IPS-15b (cell line): ENCODE results near the gene DENR.
"Not testable (repeated sequence)": the region's sequence is repeated elsewhere in the genome, so short reads cannot be mapped to it uniquely, and the experiment has no call there.

ENCODE experiments used
- H3K27me3 ChIP-seq: one replicate; pipeline ENCODE4 v1.6.1; 2013; ENCODE audit warnings: low read length; ENCODE audit not compliant: control insufficient read depth, insufficient read depth
- H3K36me3 ChIP-seq: one replicate; pipeline ENCODE4 v1.6.1; 2013; ENCODE audit warnings: low read length; ENCODE audit not compliant: control insufficient read depth, insufficient read depth
- H3K4me1 ChIP-seq: one replicate; pipeline ENCODE4 v1.6.1; 2013; ENCODE audit warnings: mild to moderate bottlenecking, low read length; ENCODE audit not compliant: control insufficient read depth, insufficient read depth
- H3K4me3 ChIP-seq: one replicate; pipeline ENCODE4 v1.5.1; 2013; ENCODE audit warnings: low read depth, low read length
- H3K9ac ChIP-seq: one replicate; pipeline ENCODE4 v1.6.1; 2013; ENCODE audit warnings: low read depth, mild to moderate bottlenecking, low read length
- H3K9me3 ChIP-seq: one replicate; pipeline ENCODE4 v1.6.1; 2013; ENCODE audit warnings: mild to moderate bottlenecking, low read length; ENCODE audit not compliant: control insufficient read depth, insufficient read depth

Gene DENR

DNA sequence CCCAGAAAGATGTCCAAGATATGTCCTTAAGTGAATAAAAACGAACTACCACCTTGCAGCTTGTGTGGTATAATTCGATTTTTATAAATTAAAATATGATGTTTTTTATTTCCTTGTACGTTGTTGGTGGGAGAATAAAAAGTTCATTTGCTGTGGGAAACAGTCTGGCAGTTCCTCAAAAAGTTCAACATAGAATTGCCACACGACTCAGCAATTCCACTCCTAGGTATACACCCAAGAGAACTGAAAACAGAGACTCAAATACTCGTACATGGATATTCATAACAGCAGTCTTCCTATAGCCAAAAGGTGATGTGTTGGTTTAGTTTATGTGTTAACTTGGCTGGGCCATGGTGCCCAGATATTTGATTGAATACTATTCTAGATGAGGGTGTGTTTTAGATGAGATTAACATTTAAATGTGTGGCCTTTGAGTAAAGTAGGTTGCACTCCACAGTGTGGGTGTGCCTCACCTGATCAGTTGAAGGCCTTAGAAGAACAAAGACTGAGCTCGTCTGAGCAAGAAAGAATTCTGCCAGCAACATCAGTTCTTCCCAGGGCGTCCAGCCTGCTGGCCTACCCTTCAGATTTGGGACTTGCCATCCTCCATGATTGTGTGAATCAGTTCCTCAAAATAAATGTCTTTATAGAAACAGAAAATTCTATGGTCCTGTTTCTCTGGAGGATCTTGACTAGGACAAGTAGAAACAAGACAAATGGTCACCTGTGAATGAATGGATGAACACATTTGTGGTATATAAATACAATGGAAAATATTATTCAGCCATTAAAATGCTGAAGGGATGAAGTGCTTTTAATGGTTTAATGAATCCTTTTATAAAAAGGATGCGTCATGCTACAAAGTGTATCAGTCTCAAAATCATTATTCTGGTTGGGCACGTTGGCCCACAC lies 5.1 kb upstream of the DENR start:
- no peak overlapping the region for H3K9ac ChIP-seq
- no peaks in the 10 kb centered on the region for H3K9me3 ChIP-seq
- no peaks in the 10 kb centered on the region for H3K27me3 ChIP-seq
- H3K4me1 ChIP-seq: peaks cover 9% of the 10 kb centered on the region
- no peak overlapping the region for H3K4me3 ChIP-seq
- no peaks in the 10 kb centered on the region for H3K36me3 ChIP-seq

DNA sequence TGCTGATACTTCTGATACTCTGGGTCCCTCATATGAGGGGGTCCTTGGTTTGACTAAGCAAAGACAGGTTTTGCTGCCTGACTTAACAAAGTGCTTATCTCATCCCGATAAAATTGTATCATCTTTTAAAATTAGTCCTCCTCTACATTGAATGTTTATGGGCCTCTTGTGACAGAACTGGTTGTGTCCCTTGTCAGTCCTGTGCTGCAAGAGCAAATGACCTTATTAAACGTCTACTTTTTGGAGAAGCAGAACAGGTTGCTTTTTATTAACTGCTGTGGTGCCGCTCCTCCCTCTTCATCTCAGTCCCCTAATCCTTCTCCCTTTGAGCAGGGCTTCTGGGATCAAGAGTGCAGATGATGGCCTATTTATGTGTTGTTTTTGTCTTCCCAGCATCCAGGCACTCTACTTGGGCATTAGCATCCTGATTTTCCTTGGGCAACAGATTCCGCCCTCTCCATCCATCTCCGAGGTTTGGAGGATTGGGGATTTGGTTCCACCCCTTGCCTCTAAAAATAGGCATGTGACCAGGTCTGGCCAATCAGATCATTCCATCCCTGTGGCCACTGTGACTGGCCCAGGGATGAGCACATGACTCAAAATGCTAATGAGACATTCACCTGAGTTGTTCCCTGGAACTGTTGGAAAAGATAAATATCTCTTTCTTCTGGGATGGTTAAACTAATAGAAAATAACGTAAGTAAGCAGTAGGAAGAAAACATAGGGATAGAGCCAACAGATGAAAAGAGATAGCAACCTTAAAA lies 2.9 kb upstream of the DENR start:
- Histone ChIP-seq H3K36me3 (peaks cover 8% of the 10 kb centered on the region), H3K27me3 (no peaks in the 10 kb centered on the region), H3K9me3 (no peaks in the 10 kb centered on the region), H3K4me3 (no peak overlapping the region), H3K4me1 (peaks cover 14% of the 10 kb centered on the region), H3K9ac (no peak overlapping the region)

DNA sequence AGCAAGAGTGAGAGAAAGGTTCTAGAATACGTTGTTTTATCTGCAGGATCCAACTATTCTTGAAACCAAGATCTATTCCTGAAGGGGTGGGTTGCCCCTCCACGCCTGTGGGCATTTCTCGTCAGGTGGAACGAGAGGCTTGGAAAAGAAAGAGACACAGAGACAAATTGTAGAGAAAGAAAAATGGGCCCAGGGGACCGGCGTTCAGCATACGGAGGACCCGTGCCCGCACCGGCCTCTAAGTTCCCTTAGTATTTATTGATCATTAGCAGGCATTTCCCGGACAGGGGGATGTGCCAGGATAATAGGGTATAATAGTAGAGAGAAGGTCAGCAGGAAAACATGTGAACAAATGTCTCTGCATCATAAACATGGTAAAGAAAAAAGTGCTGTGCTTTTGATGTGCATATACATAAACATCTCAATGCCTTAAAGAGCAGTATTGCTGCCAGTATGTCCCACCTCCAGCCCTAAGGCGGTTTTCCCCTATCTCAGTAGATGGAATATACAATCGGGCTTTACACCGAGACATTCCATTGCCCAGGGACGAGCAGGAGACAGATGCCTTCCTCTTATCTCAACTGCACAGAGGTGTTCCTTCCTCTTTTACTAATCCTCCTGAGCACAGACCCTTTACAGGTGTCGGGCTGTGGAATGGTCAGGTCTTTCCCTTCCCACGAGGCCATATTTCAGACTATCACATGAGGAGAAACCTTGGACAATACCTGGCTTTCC lies 1.7 kb upstream of the DENR start:
- not testable (repeated sequence) for H3K27me3 ChIP-seq, H3K9me3 ChIP-seq
- Histone ChIP-seq H3K4me3 (peak overlapping the region; percentile 33), H3K4me1 (peaks cover 14% of the 10 kb centered on the region), H3K36me3 (peaks cover 17% of the 10 kb centered on the region), H3K9ac (peak overlapping the region; percentile 38)

DNA sequence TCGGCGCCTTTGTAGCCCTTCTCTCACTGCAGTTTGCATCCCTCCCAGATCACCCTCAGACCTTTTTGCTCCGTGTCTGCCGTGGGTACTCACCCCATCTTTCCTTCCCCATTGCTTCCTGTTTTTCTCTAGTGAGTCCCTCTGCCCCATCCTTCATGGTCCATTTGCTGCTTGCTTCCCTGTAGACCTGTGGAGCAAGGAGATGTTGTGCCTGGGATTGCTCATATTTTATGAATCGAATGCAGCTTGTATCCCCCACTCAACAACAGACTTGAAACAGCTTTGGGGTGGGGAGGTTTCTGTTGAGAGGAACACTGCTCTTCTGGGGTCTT lies 661 bp downstream of the DENR start:
- peaks cover 14% of the 10 kb centered on the region for H3K4me1 ChIP-seq
- peak overlapping the region; percentile 97 for H3K9ac ChIP-seq
- H3K9me3 ChIP-seq: no peaks in the 10 kb centered on the region
- H3K36me3 ChIP-seq: peaks cover 28% of the 10 kb centered on the region
- H3K27me3 ChIP-seq: no peaks in the 10 kb centered on the region
- H3K4me3 ChIP-seq: peak overlapping the region; percentile 97

DNA sequence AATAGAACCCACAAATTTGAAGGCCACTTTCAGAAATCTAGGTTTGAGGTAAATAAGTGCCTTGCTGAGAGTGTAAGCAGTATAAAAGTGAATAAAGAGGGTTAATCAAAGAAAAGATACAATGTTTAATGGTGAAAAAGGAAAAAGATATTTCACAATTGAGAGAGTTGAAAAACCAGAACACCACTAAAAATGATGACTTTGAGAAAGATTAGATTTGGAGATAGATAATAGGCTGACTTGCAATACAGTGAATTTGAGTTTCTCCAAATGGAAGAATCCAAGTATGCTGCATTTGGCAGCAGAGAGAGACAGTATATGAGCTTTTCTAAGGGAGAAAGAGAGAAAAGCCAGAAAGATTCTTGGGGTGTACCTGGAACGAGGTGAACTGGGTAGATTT lies 2.2 kb downstream of the DENR start:
- H3K9ac ChIP-seq: no peak overlapping the region
- no peaks in the 10 kb centered on the region for H3K27me3 ChIP-seq
- H3K36me3 ChIP-seq: peaks cover 30% of the 10 kb centered on the region
- no peak overlapping the region for H3K4me3 ChIP-seq
- H3K9me3 ChIP-seq: no peaks in the 10 kb centered on the region
- H3K4me1 ChIP-seq: peaks cover 9% of the 10 kb centered on the region

DNA sequence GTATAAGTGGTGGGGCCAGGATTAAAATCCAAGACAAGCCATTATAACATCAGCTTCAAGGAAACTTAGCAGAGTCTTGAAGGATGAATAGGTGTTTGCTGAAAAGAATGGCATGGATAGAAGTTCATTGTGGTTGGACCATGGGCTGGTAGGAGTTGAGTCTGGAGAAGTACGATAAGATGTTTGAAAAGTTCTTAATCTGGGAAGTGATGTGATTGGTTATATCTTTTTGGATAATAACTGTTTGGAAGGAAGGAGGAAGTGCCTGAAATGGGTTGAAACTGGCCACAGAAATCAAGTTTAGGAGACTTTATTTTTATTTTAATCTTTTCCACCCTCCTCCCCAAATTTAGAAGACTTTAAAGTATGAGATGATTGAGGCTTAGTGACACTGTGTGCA lies 4.9 kb downstream of the DENR start:
- H3K36me3 ChIP-seq: peaks cover 35% of the 10 kb centered on the region
- H3K9ac ChIP-seq: no peak overlapping the region
- no peaks in the 10 kb centered on the region for H3K27me3 ChIP-seq
- no peak overlapping the region for H3K4me3 ChIP-seq
- no peaks in the 10 kb centered on the region for H3K9me3 ChIP-seq
- H3K4me1 ChIP-seq: peaks cover 5% of the 10 kb centered on the region

DNA sequence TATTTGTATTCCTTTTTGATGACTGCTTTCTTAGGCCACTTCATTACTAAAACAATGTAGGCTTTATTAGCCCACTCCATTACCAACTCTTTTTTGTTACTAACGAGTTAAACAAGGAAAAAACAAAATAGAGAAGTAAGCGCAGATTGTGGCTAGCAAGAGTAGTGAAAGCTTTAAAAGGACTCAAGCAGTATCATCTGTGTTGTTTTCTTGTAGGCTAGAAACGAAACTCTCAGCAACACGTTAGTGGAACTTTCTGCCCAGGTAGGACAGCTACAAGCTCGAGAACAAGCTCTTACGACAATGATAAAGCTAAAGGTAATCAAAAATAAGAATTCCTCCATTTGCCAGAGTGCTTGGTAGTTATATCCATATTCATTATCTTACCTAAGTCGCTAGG lies 32.9 kb downstream of the DENR start:
- Histone ChIP-seq H3K4me3 (no peak overlapping the region), H3K27me3 (no peaks in the 10 kb centered on the region), H3K9ac (no peak overlapping the region), H3K4me1 (no peaks in the 10 kb centered on the region), H3K36me3 (no peaks in the 10 kb centered on the region), H3K9me3 (no peaks in the 10 kb centered on the region)

DNA sequence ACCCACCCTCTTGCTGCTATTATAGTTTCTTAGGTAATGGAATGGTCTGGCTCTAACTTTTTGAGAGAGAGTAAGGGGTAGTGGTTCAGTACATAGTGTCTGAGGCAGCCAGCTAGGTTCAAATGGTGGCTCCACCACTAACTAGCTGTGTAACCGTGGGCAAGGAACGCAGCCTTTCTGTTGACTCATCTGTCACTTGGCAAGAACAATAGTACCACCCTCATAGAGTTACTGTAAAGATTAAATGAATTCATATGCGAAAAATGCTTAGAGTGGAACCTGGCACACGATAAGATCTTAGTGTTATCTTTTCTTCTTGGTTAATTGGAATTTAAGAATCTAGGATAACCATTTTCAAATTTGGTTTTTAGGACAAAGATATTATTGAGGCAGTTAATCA lies 35.8 kb downstream of the DENR start:
- Histone ChIP-seq H3K36me3 (no peaks in the 10 kb centered on the region), H3K4me1 (peaks cover 2% of the 10 kb centered on the region), H3K9me3 (no peaks in the 10 kb centered on the region), H3K9ac (no peak overlapping the region), H3K4me3 (no peak overlapping the region), H3K27me3 (no peaks in the 10 kb centered on the region)

DNA sequence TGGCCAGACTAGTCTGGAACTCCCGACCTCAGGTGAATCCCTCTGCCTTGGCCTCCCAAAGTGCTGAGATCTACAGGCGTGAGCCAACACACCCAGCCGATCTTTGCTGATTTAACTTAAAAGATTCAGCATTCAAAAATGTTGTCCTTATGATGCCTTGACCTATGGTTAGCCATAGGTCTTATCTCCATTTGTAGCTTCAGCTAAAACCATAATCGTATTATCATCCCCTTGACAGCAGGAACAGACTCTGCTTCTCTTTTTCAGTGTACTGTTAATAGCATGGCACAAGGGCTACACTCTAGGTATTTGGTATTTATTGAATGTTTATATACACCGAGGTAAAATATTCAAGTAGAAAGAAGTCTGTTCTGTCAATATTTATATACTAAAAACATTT lies 37.0 kb downstream of the DENR start:
- Histone ChIP-seq H3K9ac (no peak overlapping the region), H3K9me3 (no peaks in the 10 kb centered on the region), H3K27me3 (no peaks in the 10 kb centered on the region), H3K4me3 (no peak overlapping the region), H3K4me1 (peaks cover 2% of the 10 kb centered on the region), H3K36me3 (no peaks in the 10 kb centered on the region)

DNA sequence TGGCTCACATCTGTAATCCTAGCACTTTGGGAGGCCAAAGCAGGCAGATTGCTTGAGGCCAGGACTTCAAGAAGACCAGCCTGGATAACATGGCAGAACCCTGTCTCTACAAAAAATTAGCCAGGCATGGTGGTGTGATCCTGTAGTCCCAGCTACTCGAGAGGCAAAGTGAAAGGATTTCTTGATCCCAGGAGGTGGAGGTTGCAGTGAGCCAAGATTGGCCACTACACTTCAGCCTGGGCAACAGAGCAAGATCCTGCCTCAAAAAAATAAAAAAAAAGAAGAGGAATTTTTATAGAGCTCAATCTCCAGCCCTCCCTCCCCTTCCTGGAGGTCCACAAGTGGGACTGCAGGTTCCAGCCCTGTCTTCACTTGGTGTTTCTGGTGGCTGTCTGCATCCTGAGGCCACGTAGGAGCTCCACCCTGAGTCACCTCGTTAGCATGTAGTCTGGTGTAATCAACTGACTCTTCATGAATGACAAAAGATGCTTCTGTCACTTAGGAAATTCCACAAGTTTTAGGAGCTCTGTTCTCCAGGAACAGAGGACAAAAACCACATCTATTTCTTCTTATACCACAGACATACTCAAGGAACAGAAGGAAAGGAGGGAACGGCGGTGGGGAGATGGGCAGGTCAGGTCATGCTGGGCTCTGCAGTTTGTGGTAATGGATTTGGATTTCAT lies 37.9 kb downstream of the DENR start:
- Histone ChIP-seq H3K4me3 (no peak overlapping the region), H3K9me3 (no peaks in the 10 kb centered on the region), H3K36me3 (no peaks in the 10 kb centered on the region), H3K4me1 (peaks cover 2% of the 10 kb centered on the region), H3K27me3 (no peaks in the 10 kb centered on the region), H3K9ac (no peak overlapping the region)

DNA sequence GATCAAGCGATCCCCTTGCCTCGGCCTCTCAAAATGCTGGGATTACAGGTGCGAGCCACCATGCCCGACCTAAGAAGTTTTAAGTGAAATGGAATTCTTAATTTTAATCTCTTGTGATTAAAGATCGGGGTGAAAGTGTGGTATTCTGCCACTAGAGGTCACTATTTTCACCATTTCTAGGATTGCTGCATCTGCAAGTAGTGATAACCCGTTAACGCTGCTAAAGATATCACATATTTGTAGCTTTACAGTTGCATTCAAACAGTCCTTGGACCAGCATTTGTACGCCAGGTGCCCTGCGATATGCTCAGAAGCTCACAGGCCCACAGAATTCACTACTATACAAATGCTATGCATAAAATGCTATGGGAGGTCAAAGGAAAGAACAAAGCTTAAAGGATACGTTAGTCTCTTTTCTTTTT lies 41.1 kb downstream of the DENR start:
- Histone ChIP-seq H3K27me3 (no peaks in the 10 kb centered on the region), H3K9ac (no peak overlapping the region), H3K4me3 (no peak overlapping the region), H3K36me3 (no peaks in the 10 kb centered on the region), H3K9me3 (no peaks in the 10 kb centered on the region), H3K4me1 (peaks cover 2% of the 10 kb centered on the region)
